ENCODE measurements around the gene PRRT2.

DNA sequence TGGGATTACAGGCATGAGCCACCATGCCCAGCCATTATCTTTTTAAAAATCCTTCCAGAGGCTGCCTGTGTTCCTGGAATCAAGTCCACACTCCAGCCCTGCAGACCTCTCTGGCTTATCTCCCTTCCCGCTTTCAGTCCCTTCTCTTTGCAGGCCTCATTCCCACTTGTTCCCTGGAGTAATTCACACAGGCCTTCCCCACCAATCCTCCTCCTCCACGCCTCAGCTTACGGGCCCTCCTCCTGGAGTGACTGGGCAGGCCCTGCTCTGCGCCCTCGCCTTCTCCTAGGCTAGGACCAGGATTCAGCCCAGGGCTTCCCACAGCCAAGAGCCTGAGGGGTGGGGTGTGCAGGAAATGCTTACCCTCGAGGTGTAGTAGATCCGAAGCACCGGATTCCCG, 48.2 kb downstream of the PRRT2 start:
- TF ChIP-seq HOXB13 (CRISPR knock-in tag; IDR thresholded peaks at IDR 0.05; ENCODE audit: low read depth), result no peak
- TF ChIP-seq, protein P1, sequence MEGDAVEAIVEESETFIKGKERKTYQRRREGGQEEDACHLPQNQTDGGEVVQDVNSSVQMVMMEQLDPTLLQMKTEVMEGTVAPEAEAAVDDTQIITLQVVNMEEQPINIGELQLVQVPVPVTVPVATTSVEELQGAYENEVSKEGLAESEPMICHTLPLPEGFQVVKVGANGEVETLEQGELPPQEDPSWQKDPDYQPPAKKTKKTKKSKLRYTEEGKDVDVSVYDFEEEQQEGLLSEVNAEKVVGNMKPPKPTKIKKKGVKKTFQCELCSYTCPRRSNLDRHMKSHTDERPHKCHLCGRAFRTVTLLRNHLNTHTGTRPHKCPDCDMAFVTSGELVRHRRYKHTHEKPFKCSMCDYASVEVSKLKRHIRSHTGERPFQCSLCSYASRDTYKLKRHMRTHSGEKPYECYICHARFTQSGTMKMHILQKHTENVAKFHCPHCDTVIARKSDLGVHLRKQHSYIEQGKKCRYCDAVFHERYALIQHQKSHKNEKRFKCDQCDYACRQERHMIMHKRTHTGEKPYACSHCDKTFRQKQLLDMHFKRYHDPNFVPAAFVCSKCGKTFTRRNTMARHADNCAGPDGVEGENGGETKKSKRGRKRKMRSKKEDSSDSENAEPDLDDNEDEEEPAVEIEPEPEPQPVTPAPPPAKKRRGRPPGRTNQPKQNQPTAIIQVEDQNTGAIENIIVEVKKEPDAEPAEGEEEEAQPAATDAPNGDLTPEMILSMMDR (IDR thresholded peaks at IDR 0.05), result no peak
- TF ChIP-seq MAFK (IDR thresholded peaks at IDR 0.05; ENCODE audit: partially characterized antibody), result no peak
- no peak for TF ChIP-seq RCOR1 (IDR thresholded peaks at IDR 0.05; ENCODE audit: low read depth, low read length)
- no peak for TF ChIP-seq POLR2A (IDR thresholded peaks at IDR 0.05; ENCODE audit: low read length)
- no peak for TF ChIP-seq ESRRA (IDR thresholded peaks at IDR 0.05; ENCODE audit: borderline replicate concordance, low read length)
